ENCODE measurements around the gene ZSCAN10.

GRCh38 chr16:3138342-3138741, 39.2 kb upstream of the ZSCAN10 start:
- TF ChIP-seq CTCF (IDR thresholded peaks at IDR 0.05) (no peak), POLR2A (IDR thresholded peaks at IDR 0.05) (no peak), EP300 (IDR thresholded peaks at IDR 0.05; ENCODE audit: low read depth) (no peak)
